ENCODE data around the gene NKAIN4.

NKAIN4 gene

GRCh38 chr20:63261060-63261794, 7.0 kb upstream of the NKAIN4 start:
- H3K9me3 ChIP-seq (ENCODE audit: control insufficient read depth, low read length), result peaks cover 4% of the 10 kb centered on the region
- peak; percentile 65 for DNase-seq (ENCODE audit: low read depth)
- H3K36me3 ChIP-seq (ENCODE audit: control insufficient read depth, insufficient read depth, low read length, severe bottlenecking), result no peaks in the 10 kb centered on the region
- peaks cover 52% of the 10 kb centered on the region for H3K27me3 ChIP-seq (replicated peaks; ENCODE audit: control insufficient read depth, insufficient read depth, low read length)
- H3K4me1 ChIP-seq (ENCODE audit: control insufficient read depth, insufficient read depth, low read length), result peaks cover 7% of the 10 kb centered on the region
- no peak overlapping the region for H3K9ac ChIP-seq (ENCODE audit: low read length)
- H3K4me3 ChIP-seq (ENCODE audit: low read length), result no peak overlapping the region

- H3K4me1 ChIP-seq (ENCODE audit: control insufficient read depth, insufficient read depth, low read length), result peaks cover 2% of the 10 kb centered on the region
- no peak overlapping the region for H3K9ac ChIP-seq (ENCODE audit: low read length)
- no peak overlapping the region for H3K4me3 ChIP-seq (ENCODE audit: low read length)
- H3K36me3 ChIP-seq (ENCODE audit: control insufficient read depth, insufficient read depth, low read length, severe bottlenecking), result no peaks in the 10 kb centered on the region
- H3K27me3 ChIP-seq (replicated peaks; ENCODE audit: control insufficient read depth, insufficient read depth, low read length), result peaks cover 59% of the 10 kb centered on the region
- DNase-seq (ENCODE audit: low read depth), result no peak
- H3K9me3 ChIP-seq (ENCODE audit: control insufficient read depth, low read length), result peaks cover 4% of the 10 kb centered on the region
These were observed 6.3 kb upstream of the NKAIN4 start for GRCh38 chr20:63260521-63260920.

GRCh38 chr20:63259734-63260460, 5.6 kb upstream of the NKAIN4 start:
- Histone ChIP-seq H3K4me1 (ENCODE audit: control insufficient read depth, insufficient read depth, low read length) (peaks cover 2% of the 10 kb centered on the region), H3K9me3 (ENCODE audit: control insufficient read depth, low read length) (peaks cover 4% of the 10 kb centered on the region), H3K4me3 (ENCODE audit: low read length) (no peak overlapping the region), H3K27me3 (replicated peaks; ENCODE audit: control insufficient read depth, insufficient read depth, low read length) (peaks cover 62% of the 10 kb centered on the region), H3K36me3 (ENCODE audit: control insufficient read depth, insufficient read depth, low read length, severe bottlenecking) (no peaks in the 10 kb centered on the region), H3K9ac (ENCODE audit: low read length) (no peak overlapping the region)
- DNase-seq (ENCODE audit: low read depth), result no peak

GRCh38 chr20:63258781-63259180, 4.5 kb upstream of the NKAIN4 start:
- Histone ChIP-seq H3K27me3 (replicated peaks; ENCODE audit: control insufficient read depth, insufficient read depth, low read length) (peaks cover 59% of the 10 kb centered on the region), H3K9ac (ENCODE audit: low read length) (no peak overlapping the region), H3K4me3 (ENCODE audit: low read length) (no peak overlapping the region), H3K36me3 (ENCODE audit: control insufficient read depth, insufficient read depth, low read length, severe bottlenecking) (no peaks in the 10 kb centered on the region), H3K4me1 (ENCODE audit: control insufficient read depth, insufficient read depth, low read length) (peaks cover 2% of the 10 kb centered on the region), H3K9me3 (ENCODE audit: control insufficient read depth, low read length) (peaks cover 4% of the 10 kb centered on the region)
- DNase-seq (ENCODE audit: low read depth), result peak; percentile 43

GRCh38 chr20:63257629-63258028, 3.4 kb upstream of the NKAIN4 start:
- no peak for DNase-seq (ENCODE audit: low read depth)

GRCh38 chr20:63256954-63257353, 2.7 kb upstream of the NKAIN4 start:
- DNase-seq (ENCODE audit: low read depth), result no peak
- Histone ChIP-seq H3K9me3 (ENCODE audit: control insufficient read depth, low read length) (peaks cover 4% of the 10 kb centered on the region), H3K9ac (ENCODE audit: low read length) (no peak overlapping the region), H3K36me3 (ENCODE audit: control insufficient read depth, insufficient read depth, low read length, severe bottlenecking) (no peaks in the 10 kb centered on the region), H3K4me3 (ENCODE audit: low read length) (no peak overlapping the region), H3K27me3 (replicated peaks; ENCODE audit: control insufficient read depth, insufficient read depth, low read length) (peaks cover 72% of the 10 kb centered on the region), H3K4me1 (ENCODE audit: control insufficient read depth, insufficient read depth, low read length) (peaks cover 2% of the 10 kb centered on the region)

More at GRCh38 chr20:63257629-63258028, 3.4 kb upstream of the NKAIN4 start:
- peaks cover 2% of the 10 kb centered on the region for H3K4me1 ChIP-seq (ENCODE audit: control insufficient read depth, insufficient read depth, low read length)
- H3K9me3 ChIP-seq (ENCODE audit: control insufficient read depth, low read length), result peaks cover 4% of the 10 kb centered on the region
- H3K9ac ChIP-seq (ENCODE audit: low read length), result no peak overlapping the region
- H3K36me3 ChIP-seq (ENCODE audit: control insufficient read depth, insufficient read depth, low read length, severe bottlenecking), result no peaks in the 10 kb centered on the region
- H3K4me3 ChIP-seq (ENCODE audit: low read length), result no peak overlapping the region
- H3K27me3 ChIP-seq (replicated peaks; ENCODE audit: control insufficient read depth, insufficient read depth, low read length), result peaks cover 67% of the 10 kb centered on the region

GRCh38 chr20:63255931-63256704, 1.9 kb upstream of the NKAIN4 start:
- Histone ChIP-seq H3K4me1 (ENCODE audit: control insufficient read depth, insufficient read depth, low read length) (no peaks in the 10 kb centered on the region), H3K36me3 (ENCODE audit: control insufficient read depth, insufficient read depth, low read length, severe bottlenecking) (no peaks in the 10 kb centered on the region), H3K27me3 (replicated peaks; ENCODE audit: control insufficient read depth, insufficient read depth, low read length) (peaks cover 71% of the 10 kb centered on the region), H3K4me3 (ENCODE audit: low read length) (no peak overlapping the region), H3K9ac (ENCODE audit: low read length) (no peak overlapping the region), H3K9me3 (ENCODE audit: control insufficient read depth, low read length) (peaks cover 4% of the 10 kb centered on the region)
- DNase-seq (ENCODE audit: low read depth), result no peak

GRCh38 chr20:63254606-63255384, 532 bp upstream of the NKAIN4 start:
- Histone ChIP-seq H3K27me3 (replicated peaks; ENCODE audit: control insufficient read depth, insufficient read depth, low read length) (peaks cover 64% of the 10 kb centered on the region), H3K9me3 (ENCODE audit: control insufficient read depth, low read length) (peaks cover 4% of the 10 kb centered on the region), H3K4me3 (ENCODE audit: low read length) (no peak overlapping the region), H3K4me1 (ENCODE audit: control insufficient read depth, insufficient read depth, low read length) (no peaks in the 10 kb centered on the region), H3K9ac (ENCODE audit: low read length) (no peak overlapping the region), H3K36me3 (ENCODE audit: control insufficient read depth, insufficient read depth, low read length, severe bottlenecking) (no peaks in the 10 kb centered on the region)
- DNase-seq (ENCODE audit: low read depth), result no peak

- H3K4me3 ChIP-seq (ENCODE audit: low read length), result no peak overlapping the region
- no peaks in the 10 kb centered on the region for H3K4me1 ChIP-seq (ENCODE audit: control insufficient read depth, insufficient read depth, low read length)
- H3K9me3 ChIP-seq (ENCODE audit: control insufficient read depth, low read length), result no peaks in the 10 kb centered on the region
- peaks cover 65% of the 10 kb centered on the region for H3K27me3 ChIP-seq (replicated peaks; ENCODE audit: control insufficient read depth, insufficient read depth, low read length)
- no peaks in the 10 kb centered on the region for H3K36me3 ChIP-seq (ENCODE audit: control insufficient read depth, insufficient read depth, low read length, severe bottlenecking)
- no peak overlapping the region for H3K9ac ChIP-seq (ENCODE audit: low read length)
- DNase-seq (ENCODE audit: low read depth), result peak; percentile 60
These were observed 628 bp downstream of the NKAIN4 start for GRCh38 chr20:63253438-63254231.

GRCh38 chr20:63253065-63253437, 1.2 kb downstream of the NKAIN4 start:
- Histone ChIP-seq H3K36me3 (ENCODE audit: control insufficient read depth, insufficient read depth, low read length, severe bottlenecking) (no peaks in the 10 kb centered on the region), H3K9me3 (ENCODE audit: control insufficient read depth, low read length) (no peaks in the 10 kb centered on the region), H3K4me1 (ENCODE audit: control insufficient read depth, insufficient read depth, low read length) (no peaks in the 10 kb centered on the region), H3K9ac (ENCODE audit: low read length) (no peak overlapping the region), H3K4me3 (ENCODE audit: low read length) (no peak overlapping the region), H3K27me3 (replicated peaks; ENCODE audit: control insufficient read depth, insufficient read depth, low read length) (peaks cover 65% of the 10 kb centered on the region)
- DNase-seq (ENCODE audit: low read depth), result no peak
